Type B pancreatic cell (in vitro differentiated cells): ENCODE measurements around the gene LALBA. TPM values are rescaled to one million over a fixed set of nuclear protein-coding genes. Genes with fewer than 3 reads are reported as not detected.

Source experiments
- DNase-seq: peaks from one replicate; pipeline ENCODE4 v3.0.0; 2021; ENCODE audit warnings: mixed read lengths; ENCODE audit not compliant: unreplicated experiment; ENCODE audit errors: extremely low spot score
- H3K27ac Mint-ChIP-seq: 2 replicates; pipeline ENCODE4 v1.8.0; 2021; ENCODE audit warnings: mild to moderate bottlenecking, mixed read lengths
- H3K27me3 Mint-ChIP-seq: 2 replicates; pipeline ENCODE4 v1.8.0; 2021; ENCODE audit warnings: mixed read lengths
- H3K36me3 Mint-ChIP-seq: 2 replicates; pipeline ENCODE4 v1.8.0; 2021; ENCODE audit warnings: mixed read lengths
- H3K4me1 Mint-ChIP-seq: one replicate; pipeline ENCODE4 v1.8.0; 2021; ENCODE audit warnings: mixed read lengths; ENCODE audit not compliant: unreplicated experiment
- H3K4me3 Mint-ChIP-seq: 2 replicates; pipeline ENCODE4 v1.8.0; 2021; ENCODE audit warnings: mild to moderate bottlenecking, mixed read lengths
- H3K9me3 Mint-ChIP-seq: 2 replicates; pipeline ENCODE4 v1.8.0; 2021; ENCODE audit warnings: mixed read lengths
- CTCF ChIP-seq: fragments of 200-600 bp; sonication (generic); conservative IDR thresholded peaks from 2 replicates; pipeline ENCODE4 v1.5.0; 2021; ENCODE audit warnings: antibody characterized with exemption, mild to moderate bottlenecking
- total RNA-seq: library from RNA; stranded (reverse); gene quantifications from 2 replicates; pipeline ENCODE4 v1.2.1, GENCODE V29; 2021; ENCODE audit warnings: low replicate concordance

LALBA gene
- total RNA-seq, 1 donor from 2014 or later, result not detected

DNA sequence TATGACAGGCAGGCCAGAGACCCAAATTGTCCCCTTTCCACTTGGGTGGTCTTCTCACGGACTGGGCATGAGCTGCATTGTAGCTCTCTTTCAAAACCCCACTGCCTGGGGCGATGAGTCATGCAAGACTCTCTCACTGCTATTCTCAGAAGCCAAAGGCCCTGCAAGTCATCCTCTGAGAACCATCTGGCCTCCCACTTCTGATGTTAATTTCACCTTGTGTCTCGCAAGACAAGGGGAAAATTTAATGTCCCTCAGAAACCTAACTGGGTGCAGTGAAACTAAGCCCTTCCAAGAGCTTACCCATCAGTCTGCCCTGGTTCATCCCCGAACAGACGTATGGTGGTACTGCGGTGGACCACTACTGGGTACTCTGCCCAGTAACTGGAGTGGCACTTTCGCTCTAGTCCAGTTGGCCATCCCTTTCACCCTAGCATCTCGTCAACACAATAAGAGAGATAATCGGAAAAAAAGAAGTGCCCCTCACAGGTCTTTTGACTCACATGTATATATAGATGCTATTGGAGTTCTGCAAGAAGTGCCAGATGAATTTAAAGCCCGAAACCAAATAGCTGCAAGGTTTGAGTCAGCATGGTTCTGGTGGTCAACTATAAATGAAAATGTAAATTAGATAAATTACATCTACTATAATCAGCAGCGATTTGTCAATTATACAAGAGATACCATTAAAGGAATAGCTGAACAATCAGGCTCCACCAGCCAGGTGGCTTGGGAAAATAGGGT is 31.3 kb upstream of the LALBA start:
- Mint-ChIP-seq H3K27me3 (peaks cover 18% of the 10 kb centered on the region), H3K4me3 (no peak overlapping the region), H3K36me3 (no peaks in the 10 kb centered on the region), H3K9me3 (peaks cover 11% of the 10 kb centered on the region), H3K27ac (no peak overlapping the region), H3K4me1 (no peaks in the 10 kb centered on the region)
- no peak for TF ChIP-seq CTCF
- DNase-seq, result no peak

- H3K36me3 Mint-ChIP-seq, result no peaks in the 10 kb centered on the region
- H3K27ac Mint-ChIP-seq, result no peak overlapping the region
- no peak for TF ChIP-seq CTCF
- DNase-seq, result no peak
- no peaks in the 10 kb centered on the region for H3K4me1 Mint-ChIP-seq
- H3K27me3 Mint-ChIP-seq, result peaks cover 18% of the 10 kb centered on the region
- H3K4me3 Mint-ChIP-seq, result no peak overlapping the region
- peaks cover 11% of the 10 kb centered on the region for H3K9me3 Mint-ChIP-seq
Observed at GRCh38 chr12:48600552-48600951, 30.7 kb upstream of the LALBA start.

- TF ChIP-seq CTCF, result no peak
- no peak overlapping the region for H3K4me3 Mint-ChIP-seq
- H3K4me1 Mint-ChIP-seq, result no peaks in the 10 kb centered on the region
- peaks cover 30% of the 10 kb centered on the region for H3K27me3 Mint-ChIP-seq
- no peak for DNase-seq
- H3K9me3 Mint-ChIP-seq, result no peaks in the 10 kb centered on the region
- H3K27ac Mint-ChIP-seq, result no peak overlapping the region
- no peaks in the 10 kb centered on the region for H3K36me3 Mint-ChIP-seq
Observed at GRCh38 chr12:48592591-48593086, 22.8 kb upstream of the LALBA start.

GRCh38 chr12:48586361-48586760 is 16.5 kb upstream of the LALBA start:
- H3K9me3 Mint-ChIP-seq, result no peaks in the 10 kb centered on the region
- no peak for DNase-seq
- H3K4me3 Mint-ChIP-seq, result no peak overlapping the region
- H3K27me3 Mint-ChIP-seq, result peaks cover 28% of the 10 kb centered on the region
- no peaks in the 10 kb centered on the region for H3K36me3 Mint-ChIP-seq
- no peak overlapping the region for H3K27ac Mint-ChIP-seq
- TF ChIP-seq CTCF, result no peak
- no peaks in the 10 kb centered on the region for H3K4me1 Mint-ChIP-seq

GRCh38 chr12:48583728-48584127 is 13.9 kb upstream of the LALBA start:
- Mint-ChIP-seq H3K4me1 (no peaks in the 10 kb centered on the region), H3K4me3 (no peak overlapping the region), H3K27me3 (peaks cover 14% of the 10 kb centered on the region), H3K27ac (no peak overlapping the region), H3K9me3 (no peaks in the 10 kb centered on the region), H3K36me3 (no peaks in the 10 kb centered on the region)
- TF ChIP-seq CTCF, result no peak
- DNase-seq, result no peak
